Smooth muscle cell of the umbilical artery (primary cell): ENCODE results near the gene HEY2. TPM values are rescaled to one million over a fixed set of nuclear protein-coding genes. Genes with fewer than 3 reads are reported as not detected.

Experiments
- total RNA-seq: library from RNA; depleted of rRNA; stranded (reverse); fragments of >200 nt; gene quantifications from 2 replicates; pipeline ENCODE4 v1.2.3, GENCODE V29; 2014

The HEY2 gene
- total RNA-seq: 0.05 TPM in 1 of 2 replicates, not detected in the other

GRCh38 chr6:125749173-125749864 is at the start of gene HEY2:
Gene HEY2 (plus strand): TSS chr6:125749632. CDS start chr6:125749777, 145 bp downstream.

GRCh38 chr6:125790358-125791150 is 41.1 kb downstream of the HEY2 start, which contains the start of gene NCOA7:
Gene NCOA7 (plus strand): TSS chr6:125790960. CDS start chr6:125815355, 24,395 bp downstream.

Other genes with a start within 250 kb of the HEY2 start
- 71.8 and 121 TPM in 2 replicates for gene NCOA7, start 41.3 kb downstream of the HEY2 start, total RNA-seq
- 19.5 and 36.5 TPM in 2 replicates for gene HINT3, start 207.1 kb downstream of the HEY2 start, total RNA-seq
- gene TRMT11, start 236.9 kb downstream of the HEY2 start, total RNA-seq: 28.1 and 28.2 TPM in 2 replicates